ENCODE data around the gene TBC1D8.

The TBC1D8 gene

GRCh38 chr2:101151859-101152271 lies 683 bp upstream of the TBC1D8 start:
- Histone ChIP-seq H4K20me1 (peaks cover 16% of the 10 kb centered on the region), H3K4me3 (peak overlapping the region; percentile 74), H3K9ac (peak overlapping the region; percentile 74), H3K27ac (no peak overlapping the region; the same call in 1 of the 2 replicates), H3K27me3 (peaks cover 36% of the 10 kb centered on the region), H3K4me2 (peak overlapping the region; percentile 96), H3K36me3 (no peaks in the 10 kb centered on the region), H3K4me1 (peaks cover 33% of the 10 kb centered on the region), H3K9me3 (no peaks in the 10 kb centered on the region)
- no peak for TF ChIP-seq Cebpa-rat (IDR thresholded peaks at IDR 0.05)

GRCh38 chr2:101150306-101151145 lies 656 bp downstream of the TBC1D8 start:
- H3K36me3 ChIP-seq: no peaks in the 10 kb centered on the region
- peaks cover 36% of the 10 kb centered on the region for H3K27me3 ChIP-seq
- peak overlapping the region; percentile 52 for H3K9ac ChIP-seq
- TF ChIP-seq Cebpa-rat (IDR thresholded peaks at IDR 0.05): no peak
- peak overlapping the region; percentile 42; the same call in 1 of the 2 replicates for H3K27ac ChIP-seq
- H3K4me3 ChIP-seq: peak overlapping the region; percentile 74
- no peaks in the 10 kb centered on the region for H3K9me3 ChIP-seq
- H3K4me2 ChIP-seq: peak overlapping the region; percentile 97
- H4K20me1 ChIP-seq: peaks cover 16% of the 10 kb centered on the region
- H3K4me1 ChIP-seq: peaks cover 33% of the 10 kb centered on the region

GRCh38 chr2:101149241-101150192 lies 1.7 kb downstream of the TBC1D8 start:
- no peak overlapping the region for H3K9ac ChIP-seq
- H3K4me1 ChIP-seq: peaks cover 33% of the 10 kb centered on the region
- no peak overlapping the region for H3K27ac ChIP-seq
- H3K4me2 ChIP-seq: peak overlapping the region; percentile 97; the same call in 1 of the 2 replicates
- TF ChIP-seq Cebpa-rat (IDR thresholded peaks at IDR 0.05): no peak
- peaks cover 36% of the 10 kb centered on the region for H3K27me3 ChIP-seq
- H3K36me3 ChIP-seq: no peaks in the 10 kb centered on the region
- no peak overlapping the region for H3K4me3 ChIP-seq
- no peaks in the 10 kb centered on the region for H3K9me3 ChIP-seq
- peaks cover 16% of the 10 kb centered on the region for H4K20me1 ChIP-seq

- no peak for TF ChIP-seq Cebpa-rat (IDR thresholded peaks at IDR 0.05)
- H3K27ac ChIP-seq: no peak overlapping the region
- no peak overlapping the region for H3K4me3 ChIP-seq
- peak overlapping the region; percentile 39; the same call in 1 of the 2 replicates for H3K4me2 ChIP-seq
- no peaks in the 10 kb centered on the region for H3K9me3 ChIP-seq
- H3K36me3 ChIP-seq: no peaks in the 10 kb centered on the region
- H3K27me3 ChIP-seq: peaks cover 36% of the 10 kb centered on the region
- H3K4me1 ChIP-seq: peaks cover 33% of the 10 kb centered on the region
- peaks cover 16% of the 10 kb centered on the region for H4K20me1 ChIP-seq
- no peak overlapping the region for H3K9ac ChIP-seq
These were observed 2.4 kb downstream of the TBC1D8 start for GRCh38 chr2:101148777-101149176.

GRCh38 chr2:101147971-101148370 lies 3.2 kb downstream of the TBC1D8 start:
- peaks cover 16% of the 10 kb centered on the region for H4K20me1 ChIP-seq
- H3K27ac ChIP-seq: no peak overlapping the region
- H3K4me1 ChIP-seq: peaks cover 33% of the 10 kb centered on the region
- no peak for TF ChIP-seq Cebpa-rat (IDR thresholded peaks at IDR 0.05)
- no peak overlapping the region for H3K4me2 ChIP-seq
- H3K27me3 ChIP-seq: peaks cover 36% of the 10 kb centered on the region
- H3K9ac ChIP-seq: no peak overlapping the region
- no peaks in the 10 kb centered on the region for H3K36me3 ChIP-seq
- H3K4me3 ChIP-seq: no peak overlapping the region
- no peaks in the 10 kb centered on the region for H3K9me3 ChIP-seq

GRCh38 chr2:101147062-101147461 lies 4.1 kb downstream of the TBC1D8 start:
- Histone ChIP-seq H3K9ac (no peak overlapping the region), H3K4me1 (peaks cover 25% of the 10 kb centered on the region), H3K4me2 (no peak overlapping the region), H4K20me1 (peaks cover 16% of the 10 kb centered on the region), H3K27ac (no peak overlapping the region), H3K27me3 (peaks cover 31% of the 10 kb centered on the region), H3K4me3 (no peak overlapping the region), H3K36me3 (no peaks in the 10 kb centered on the region), H3K9me3 (no peaks in the 10 kb centered on the region; the same call in 1 of the 2 replicates)
- TF ChIP-seq Cebpa-rat (IDR thresholded peaks at IDR 0.05): no peak

- Histone ChIP-seq H3K4me2 (no peak overlapping the region), H3K27ac (no peak overlapping the region), H3K4me1 (peaks cover 19% of the 10 kb centered on the region), H3K9ac (no peak overlapping the region), H3K27me3 (peaks cover 31% of the 10 kb centered on the region), H3K4me3 (no peak overlapping the region), H4K20me1 (peaks cover 16% of the 10 kb centered on the region), H3K9me3 (no peaks in the 10 kb centered on the region; the same call in 1 of the 2 replicates), H3K36me3 (no peaks in the 10 kb centered on the region)
- no peak for TF ChIP-seq Cebpa-rat (IDR thresholded peaks at IDR 0.05)
These were observed 4.6 kb downstream of the TBC1D8 start for GRCh38 chr2:101146535-101146934.

- Histone ChIP-seq H3K36me3 (no peaks in the 10 kb centered on the region), H4K20me1 (peaks cover 13% of the 10 kb centered on the region), H3K27ac (no peak overlapping the region), H3K9me3 (no peaks in the 10 kb centered on the region; the same call in 1 of the 2 replicates), H3K27me3 (peaks cover 23% of the 10 kb centered on the region), H3K4me3 (no peak overlapping the region), H3K4me2 (no peak overlapping the region), H3K9ac (no peak overlapping the region), H3K4me1 (peaks cover 15% of the 10 kb centered on the region)
- TF ChIP-seq Cebpa-rat (IDR thresholded peaks at IDR 0.05): no peak
These were observed 5.8 kb downstream of the TBC1D8 start for GRCh38 chr2:101145406-101145805.

- no peaks in the 10 kb centered on the region for H4K20me1 ChIP-seq
- no peaks in the 10 kb centered on the region for H3K27me3 ChIP-seq
- H3K9ac ChIP-seq: no peak overlapping the region
These were observed 9.0 kb downstream of the TBC1D8 start for GRCh38 chr2:101142163-101142562.

More at GRCh38 chr2:101142163-101142562, 9.0 kb downstream of the TBC1D8 start:
- no peak overlapping the region for H3K4me2 ChIP-seq
- no peaks in the 10 kb centered on the region; the same call in 1 of the 2 replicates for H3K9me3 ChIP-seq
- no peaks in the 10 kb centered on the region for H3K36me3 ChIP-seq
- H3K4me1 ChIP-seq: no peaks in the 10 kb centered on the region
- no peak overlapping the region for H3K27ac ChIP-seq
- no peak for TF ChIP-seq Cebpa-rat (IDR thresholded peaks at IDR 0.05)
- no peak overlapping the region for H3K4me3 ChIP-seq

All from BLaER1 (cell line).